Gastrocnemius medialis (tissue), 4 donors: ENCODE data around the gene CLMP. TPM values are rescaled to one million over a fixed set of nuclear protein-coding genes. Genes with fewer than 3 reads are reported as not detected.
"Not testable (repeated sequence)": the region's sequence is repeated elsewhere in the genome, so short reads cannot be mapped to it uniquely, and the experiment has no call there.

ENCODE experiments used
- ATAC-seq, 2 donors: fragments of 150-250 bp; one replicate each; pipeline ENCODE4 v1.9.1; 2016
- DNase-seq, 2 donors: peaks; one replicate each; pipeline ENCODE4 v3.0.0-alpha.2; 2019
- H3K27ac ChIP-seq, 4 donors: fragments of 200-600 bp; sonication (generic); 1 replicate in 1 of 4; 2 replicates in 3 of 4; pipeline ENCODE4 v1.5.1; 2016 to 2018; ENCODE audit warnings: mild to moderate bottlenecking in 2 of 4, moderate library complexity in 1 of 4
- H3K27me3 ChIP-seq, 3 donors: fragments of 200-600 bp; sonication (generic) in 2 of 3; 1 replicate in 1 of 3; 2 replicates in 2 of 3; pipeline versions ENCODE4 v1.5.1 to v1.6.0; 2016 to 2019; ENCODE audit warnings: mild to moderate bottlenecking in 1 of 3, moderate library complexity in 1 of 3
- H3K36me3 ChIP-seq, 2 donors: fragments of 200-600 bp; sonication (generic) in 1 of 2; one replicate each; pipeline ENCODE4 v1.5.1; 2017 to 2018
- H3K4me1 ChIP-seq, 2 donors: fragments of 200-600 bp; sonication (generic) in 1 of 2; one replicate each; pipeline ENCODE4 v1.5.1; 2016 to 2017; ENCODE audit warnings: mild to moderate bottlenecking in 2 of 2
- H3K4me3 ChIP-seq, 4 donors: fragments of 200-600 bp; sonication (generic) in 3 of 4; 1 replicate in 1 of 4; 2 replicates in 3 of 4; pipeline ENCODE4 v1.5.1; 2016 to 2019; ENCODE audit warnings: mild to moderate bottlenecking in 2 of 4
- H3K9me3 ChIP-seq, 3 donors: fragments of 200-600 bp; sonication (generic) in 2 of 3; 1 replicate in 1 of 3; 2 replicates in 2 of 3; pipeline ENCODE4 v1.5.1; 2016 to 2019
- POLR2A ChIP-seq, 2 donors: fragments of 450-650 bp; IDR thresholded peaks; one replicate each; pipeline ENCODE4 v1.6.1; 2017; ENCODE audit warnings: antibody characterized with exemption in 2 of 2, mild to moderate bottlenecking in 2 of 2, moderate library complexity in 2 of 2
- in situ Hi-C, 4 donors: fragments of 200-750 bp; cut with MboI; loops; one replicate each; pipeline versions ENCODE4 v1.15.0 to v1.8.0; 2017; ENCODE audit warnings: low sequenced_read_pairs in 4 of 4
- intact Hi-C: fragments of 100-400 bp; cut with DNase I; formaldehyde crosslinking; loops from one replicate; pipeline ENCODE4 v1.15.1; 2023; ENCODE audit warnings: low total_unique reads
- total RNA-seq, 4 donors: library from RNA; depleted of rRNA; stranded (reverse); fragments of >200 nt; gene quantifications; one replicate each; pipeline versions ENCODE4 v1.1.0 to v1.2.3, GENCODE V29; 2016
- TF ChIP-seq, protein P1 (sequence below), 5 experiments: fragments of 450-650 bp in 3 of 5; fragments of 200-600 bp in 2 of 5; sonication (generic) in 2 of 5; IDR thresholded peaks in 4 of 5; conservative IDR thresholded peaks in 1 of 5; 1 replicate in 4 of 5; 2 replicates in 1 of 5; pipeline ENCODE4 v1.5.1; 2016 to 2019; ENCODE audit warnings: antibody characterized with exemption in 5 of 5, mild to moderate bottlenecking in 3 of 5, moderate library complexity in 3 of 5

The CLMP gene
- total RNA-seq, 4 donors from 2014 or later, result 2.3 to 12.5 (median 4.4) TPM

DNA sequence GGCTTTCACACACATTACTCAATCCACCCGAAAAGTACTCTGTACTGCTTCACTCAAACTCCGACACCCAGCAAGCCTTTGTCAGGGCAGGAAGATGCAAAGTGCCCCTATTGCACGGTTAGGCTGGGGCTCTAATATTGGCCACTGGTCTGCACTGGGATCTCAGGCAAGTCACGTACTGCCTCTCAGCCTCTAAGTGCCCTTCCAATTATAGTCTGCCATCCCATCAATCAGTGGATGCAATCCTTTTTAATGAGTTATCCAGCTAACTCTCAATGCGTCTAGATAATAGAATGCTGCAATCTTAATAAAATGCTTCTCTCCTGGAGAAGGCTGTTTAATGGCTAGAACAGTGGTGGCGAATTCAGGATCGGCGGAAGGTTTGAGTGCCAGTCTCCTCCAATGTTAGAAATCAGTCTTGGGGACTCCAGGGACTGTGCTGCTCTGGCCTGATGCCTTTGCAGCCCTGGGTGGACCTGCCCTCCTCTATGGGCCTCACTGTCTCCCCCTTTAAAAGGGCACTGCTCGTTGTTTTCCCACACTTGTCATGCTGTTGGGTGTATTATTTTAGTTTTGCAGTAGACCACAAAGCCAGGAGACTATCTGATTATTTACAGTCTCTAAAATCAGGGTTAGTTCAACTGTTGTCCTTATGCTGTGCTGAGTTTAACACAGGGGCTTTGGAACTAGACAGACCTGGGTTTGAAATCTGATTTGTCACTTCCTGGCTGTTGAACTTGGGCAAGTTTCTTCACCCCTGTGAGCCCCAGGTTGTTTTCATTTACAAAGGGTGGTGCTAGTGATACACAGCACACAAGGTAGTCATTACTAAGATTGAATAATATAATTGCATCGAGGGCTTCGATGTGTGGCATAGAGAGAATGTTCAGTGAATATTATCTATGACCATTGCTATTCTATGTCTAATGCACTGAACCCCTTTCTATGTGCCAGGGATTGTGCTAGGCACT is 36.7 kb downstream of the CLMP start:
- Histone ChIP-seq H3K36me3 (no peaks in the 10 kb centered on the region), H3K4me3 (no peak overlapping the region), H3K27ac (no peak overlapping the region), H3K27me3 (peaks cover 0 to 6% (median 0%) of the 10 kb centered on the region in 3 donors), H3K9me3 (no peaks in the 10 kb centered on the region), H3K4me1 (no peaks in the 10 kb centered on the region)
- ATAC-seq (no peak), DNase-seq (no peak)
- in situ Hi-C loops (no loop called here), intact Hi-C loops (no loop called here)
- no peak for TF ChIP-seq POLR2A (IDR thresholded peaks at IDR 0.05)
- TF ChIP-seq, protein P1, sequence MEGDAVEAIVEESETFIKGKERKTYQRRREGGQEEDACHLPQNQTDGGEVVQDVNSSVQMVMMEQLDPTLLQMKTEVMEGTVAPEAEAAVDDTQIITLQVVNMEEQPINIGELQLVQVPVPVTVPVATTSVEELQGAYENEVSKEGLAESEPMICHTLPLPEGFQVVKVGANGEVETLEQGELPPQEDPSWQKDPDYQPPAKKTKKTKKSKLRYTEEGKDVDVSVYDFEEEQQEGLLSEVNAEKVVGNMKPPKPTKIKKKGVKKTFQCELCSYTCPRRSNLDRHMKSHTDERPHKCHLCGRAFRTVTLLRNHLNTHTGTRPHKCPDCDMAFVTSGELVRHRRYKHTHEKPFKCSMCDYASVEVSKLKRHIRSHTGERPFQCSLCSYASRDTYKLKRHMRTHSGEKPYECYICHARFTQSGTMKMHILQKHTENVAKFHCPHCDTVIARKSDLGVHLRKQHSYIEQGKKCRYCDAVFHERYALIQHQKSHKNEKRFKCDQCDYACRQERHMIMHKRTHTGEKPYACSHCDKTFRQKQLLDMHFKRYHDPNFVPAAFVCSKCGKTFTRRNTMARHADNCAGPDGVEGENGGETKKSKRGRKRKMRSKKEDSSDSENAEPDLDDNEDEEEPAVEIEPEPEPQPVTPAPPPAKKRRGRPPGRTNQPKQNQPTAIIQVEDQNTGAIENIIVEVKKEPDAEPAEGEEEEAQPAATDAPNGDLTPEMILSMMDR (IDR thresholded peaks at IDR 0.05 in 4 of 5, conservative IDR thresholded peaks at IDR 0.05 in 1 of 5), result no peak

DNA sequence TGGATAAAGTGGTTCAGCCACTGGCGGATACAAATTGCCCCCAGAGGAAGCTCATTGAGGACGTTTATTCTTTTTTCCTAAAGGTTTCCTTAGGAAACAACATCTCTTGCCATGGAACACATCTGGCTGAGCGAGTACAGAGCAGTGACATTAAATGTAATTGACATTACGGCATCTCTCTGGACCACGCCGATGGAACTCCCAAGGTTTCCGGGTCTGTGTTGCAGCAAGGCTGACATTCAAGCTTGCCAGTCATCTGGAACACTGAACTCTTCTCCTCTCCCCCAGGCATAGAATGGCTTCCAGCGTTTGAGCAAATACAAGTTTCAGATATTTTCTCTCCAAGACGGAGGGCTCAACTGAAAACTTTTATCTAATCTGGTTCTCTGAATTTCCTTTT is 42.1 kb downstream of the CLMP start:
- in situ Hi-C loops, result no loop called here

DNA sequence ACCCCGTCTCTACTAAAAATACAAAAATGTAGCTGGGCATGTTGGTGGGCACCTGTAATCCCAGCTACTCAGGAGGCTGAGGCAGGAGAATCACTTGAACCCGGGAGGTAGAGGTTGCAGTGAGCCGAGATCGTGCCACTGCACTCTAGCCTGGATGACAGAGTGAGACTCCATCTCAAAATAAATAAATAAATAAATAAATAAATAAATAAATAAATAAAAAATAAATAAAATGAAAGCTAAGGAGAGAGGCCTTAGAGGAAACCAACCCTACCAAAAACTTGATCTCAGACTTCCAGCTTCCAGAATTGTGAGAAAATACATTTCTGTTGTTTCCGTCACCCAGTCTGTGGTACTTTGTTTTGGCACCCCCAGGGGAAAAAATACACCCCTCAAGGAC is 42.7 kb downstream of the CLMP start:
- H3K4me3 ChIP-seq, H3K27me3 ChIP-seq, H3K9me3 ChIP-seq, H3K36me3 ChIP-seq, H3K4me1 ChIP-seq, DNase-seq, intact Hi-C loops, in situ Hi-C loops, ATAC-seq, H3K27ac ChIP-seq: not testable (repeated sequence)

More for the DNA sequence above, 42.1 kb downstream of the CLMP start:
- H3K4me3 ChIP-seq, result no peak overlapping the region
- no peak for ATAC-seq
- no peaks in the 10 kb centered on the region for H3K9me3 ChIP-seq
- TF ChIP-seq POLR2A (IDR thresholded peaks at IDR 0.05), result no peak
- TF ChIP-seq, protein P1 (IDR thresholded peaks at IDR 0.05 in 4 of 5, conservative IDR thresholded peaks at IDR 0.05 in 1 of 5), result no peak
- DNase-seq, result no peak
- peaks cover 0 to 6% (median 0%) of the 10 kb centered on the region in 3 donors for H3K27me3 ChIP-seq
- intact Hi-C loops, result no loop called here
- H3K36me3 ChIP-seq, result no peaks in the 10 kb centered on the region
- H3K27ac ChIP-seq, result no peak overlapping the region
- H3K4me1 ChIP-seq, result no peaks in the 10 kb centered on the region

DNA sequence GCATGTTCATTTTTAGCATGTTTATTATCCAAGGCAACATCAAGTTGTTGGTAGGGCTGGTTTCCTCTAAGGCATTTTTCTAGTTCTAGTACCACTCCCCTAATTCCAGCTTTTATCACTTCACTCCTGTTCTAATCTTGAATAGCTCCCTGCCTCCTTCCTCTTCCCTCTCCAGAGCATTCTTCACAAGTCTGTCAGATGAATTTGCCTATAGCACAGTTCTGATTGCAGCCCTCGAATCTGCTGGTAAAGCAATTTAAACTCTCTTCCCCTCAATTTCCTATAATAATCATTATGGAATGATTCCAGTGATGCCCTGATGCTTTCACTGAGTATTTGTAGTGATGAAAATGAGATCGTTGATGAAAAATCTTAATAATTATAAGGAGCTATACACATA is 43.3 kb downstream of the CLMP start:
- DNase-seq (no peak), ATAC-seq (no peak)
- no peak for TF ChIP-seq POLR2A (IDR thresholded peaks at IDR 0.05)
- TF ChIP-seq, protein P1 (IDR thresholded peaks at IDR 0.05 in 4 of 5, conservative IDR thresholded peaks at IDR 0.05 in 1 of 5), result no peak
- H3K4me3 ChIP-seq, result no peak overlapping the region
- in situ Hi-C loops, result no loop called here
- H3K27me3 ChIP-seq, result peaks cover 0 to 6% (median 0%) of the 10 kb centered on the region in 3 donors
- H3K36me3 ChIP-seq, result no peaks in the 10 kb centered on the region
- H3K4me1 ChIP-seq, result no peaks in the 10 kb centered on the region
- H3K9me3 ChIP-seq, result no peaks in the 10 kb centered on the region
- intact Hi-C loops, result no loop called here
- H3K27ac ChIP-seq, result no peak overlapping the region

DNA sequence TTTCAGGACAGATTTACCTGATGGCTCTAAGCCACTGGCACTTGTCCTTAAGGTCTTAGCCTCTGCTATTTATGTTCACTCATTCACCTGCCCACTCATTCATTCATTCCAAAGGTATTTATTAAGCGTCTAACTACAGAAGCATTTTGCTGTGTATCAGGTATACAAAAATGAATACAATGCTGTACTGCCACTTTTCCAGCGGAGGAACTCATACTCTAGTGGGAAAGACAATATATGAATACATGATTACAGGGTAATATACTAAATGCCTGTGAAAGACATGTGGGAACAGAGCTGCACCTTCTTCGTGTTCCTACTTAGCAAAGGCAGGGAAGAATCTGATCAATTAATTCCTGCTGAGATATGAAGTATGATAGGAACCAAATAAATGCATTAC is 43.7 kb downstream of the CLMP start:
- intact Hi-C loops (no loop called here), in situ Hi-C loops (no loop called here)
- Histone ChIP-seq H3K9me3 (no peaks in the 10 kb centered on the region), H3K4me1 (no peaks in the 10 kb centered on the region), H3K27ac (no peak overlapping the region), H3K36me3 (no peaks in the 10 kb centered on the region), H3K27me3 (peaks cover 0 to 6% (median 0%) of the 10 kb centered on the region in 3 donors), H3K4me3 (no peak overlapping the region)
- TF ChIP-seq, protein P1 (IDR thresholded peaks at IDR 0.05 in 4 of 5, conservative IDR thresholded peaks at IDR 0.05 in 1 of 5), result no peak
- no peak for TF ChIP-seq POLR2A (IDR thresholded peaks at IDR 0.05)
- no peak for ATAC-seq
- no peak for DNase-seq
